GM21423 (cell line): ENCODE data around the gene ZBTB21.

Experiments
- ATAC-seq: cut with Tn5 transposase; IDR thresholded peaks from one replicate; pipeline ENCODE4 v1.9.1; 2021; ENCODE audit warnings: mild to moderate bottlenecking, moderate library complexity; ENCODE audit not compliant: unreplicated experiment

Gene ZBTB21

GRCh38 chr21:42040411-42041180, 30.4 kb upstream of the ZBTB21 start:
- no peak for ATAC-seq

GRCh38 chr21:42039911-42040351, 29.8 kb upstream of the ZBTB21 start:
- ATAC-seq, result no peak

- ATAC-seq, result no peak
These were observed 29.3 kb upstream of the ZBTB21 start for GRCh38 chr21:42039470-42039901.

- no peak for ATAC-seq
These were observed 28.8 kb upstream of the ZBTB21 start for GRCh38 chr21:42038826-42039425.

GRCh38 chr21:42038393-42038792, 28.2 kb upstream of the ZBTB21 start:
- no peak for ATAC-seq

- ATAC-seq, result no peak
These were observed 27.8 kb upstream of the ZBTB21 start for GRCh38 chr21:42037943-42038342.

- no peak for ATAC-seq
These were observed 27.4 kb upstream of the ZBTB21 start for GRCh38 chr21:42037516-42037915.

- ATAC-seq, result no peak
These were observed 26.2 kb upstream of the ZBTB21 start for GRCh38 chr21:42036313-42036712.

- ATAC-seq, result no peak
These were observed 22.8 kb upstream of the ZBTB21 start for GRCh38 chr21:42032968-42033367.

- ATAC-seq, result no peak
These were observed 22.1 kb upstream of the ZBTB21 start for GRCh38 chr21:42032266-42032665.

GRCh38 chr21:42031816-42032215, 21.7 kb upstream of the ZBTB21 start:
- no peak for ATAC-seq

- no peak for ATAC-seq
These were observed 21.1 kb upstream of the ZBTB21 start for GRCh38 chr21:42031241-42031640.

- no peak for ATAC-seq
These were observed 20.2 kb upstream of the ZBTB21 start for GRCh38 chr21:42030311-42030710.

- no peak for ATAC-seq
These were observed 18.7 kb upstream of the ZBTB21 start for GRCh38 chr21:42028766-42029425.

- ATAC-seq, result no peak
These were observed 17.9 kb upstream of the ZBTB21 start for GRCh38 chr21:42027822-42028765.

GRCh38 chr21:42027085-42027821, 17.1 kb upstream of the ZBTB21 start:
- no peak for ATAC-seq

- no peak for ATAC-seq
These were observed 15.9 kb upstream of the ZBTB21 start for GRCh38 chr21:42026082-42026435.

- no peak for ATAC-seq
These were observed 15.4 kb upstream of the ZBTB21 start for GRCh38 chr21:42025376-42026081.

GRCh38 chr21:42022906-42023305, 12.7 kb upstream of the ZBTB21 start:
- no peak for ATAC-seq

- ATAC-seq, result no peak
These were observed 11.9 kb upstream of the ZBTB21 start for GRCh38 chr21:42022091-42022430.
